Left kidney (tissue), 2 donors: ENCODE data around the gene C19orf73. TPM values are rescaled to one million over a fixed set of nuclear protein-coding genes. Genes with fewer than 3 reads are reported as not detected.
"Not testable (repeated sequence)": the region's sequence is repeated elsewhere in the genome, so short reads cannot be mapped to it uniquely, and the experiment has no call there.

ENCODE experiments used
- DNase-seq: peaks from one replicate; pipeline ENCODE4 v3.0.0-alpha.2; 2013
- polyA plus RNA-seq: library from polyadenylated mRNA; unstranded; fragments of 120-200 nt; gene quantifications from one replicate; pipeline ENCODE4 v1.2.1, GENCODE V29; 2013; ENCODE audit not compliant: insufficient read length

Gene C19orf73
- polyA plus RNA-seq, 1 donor: 0.20 TPM

DNA sequence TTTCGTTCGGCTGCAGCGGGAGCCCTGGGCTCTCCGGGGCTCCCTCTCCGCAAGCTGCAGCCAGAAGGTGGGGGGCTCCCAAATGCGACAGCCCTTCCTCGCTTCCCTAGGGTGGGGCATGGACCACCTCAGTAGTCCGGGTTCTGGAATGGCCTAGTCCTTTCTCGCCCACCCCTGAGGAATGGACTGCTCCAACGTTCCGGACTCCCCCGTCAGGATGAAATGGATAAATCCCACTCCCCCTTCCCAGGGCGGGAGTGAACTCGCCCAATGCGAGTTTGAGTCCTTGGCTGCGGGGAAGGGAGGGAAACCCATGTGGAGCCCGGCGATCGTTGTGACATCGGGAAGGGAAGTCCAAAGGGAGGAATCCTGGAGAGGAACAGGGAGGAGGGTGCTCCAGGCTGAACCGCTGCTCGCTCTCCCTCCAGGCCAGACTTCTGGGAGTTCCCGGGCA, 30.7 kb upstream of the C19orf73 start:
- peak; percentile 89 for DNase-seq

DNA sequence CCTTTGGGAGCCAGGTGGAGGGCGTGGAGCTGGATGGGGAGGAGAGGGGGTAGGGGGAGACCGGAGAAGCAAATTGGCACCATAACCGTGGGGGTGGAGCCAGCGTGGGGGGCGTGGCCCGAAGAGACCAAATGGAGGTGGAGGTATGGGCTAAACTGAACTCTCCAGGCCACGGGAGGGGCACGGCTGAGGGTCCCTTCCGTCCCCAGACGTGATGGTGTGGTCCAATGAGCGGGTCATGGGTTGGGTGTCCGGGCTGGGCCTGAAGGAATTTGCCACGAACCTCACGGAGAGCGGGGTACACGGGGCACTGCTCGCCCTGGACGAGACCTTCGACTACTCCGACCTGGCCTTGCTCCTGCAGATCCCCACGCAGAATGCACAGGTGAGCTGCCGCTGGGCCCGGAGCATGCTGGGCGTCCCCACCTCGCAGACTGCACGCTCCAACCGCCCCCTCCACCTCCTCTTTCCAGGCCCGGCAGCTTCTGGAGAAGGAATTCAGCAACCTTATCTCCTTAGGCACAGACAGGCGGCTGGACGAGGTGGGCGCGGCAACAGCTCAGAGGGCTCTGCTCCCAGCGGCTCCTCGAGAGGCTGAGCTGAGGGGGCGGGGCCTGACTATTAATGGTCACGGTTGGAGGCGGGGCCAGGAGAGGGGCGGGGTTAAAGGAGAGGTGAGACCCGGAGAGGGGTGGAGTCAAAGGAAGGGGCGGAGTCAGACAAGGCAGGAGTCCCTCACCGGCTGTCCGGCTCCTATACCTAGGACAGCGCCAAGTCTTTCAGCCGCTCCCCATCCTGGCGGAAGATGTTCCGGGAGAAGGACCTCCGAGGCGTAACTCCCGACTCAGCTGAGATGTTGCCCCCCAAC, 30.1 kb upstream of the C19orf73 start:
- DNase-seq: peak; percentile 98

DNA sequence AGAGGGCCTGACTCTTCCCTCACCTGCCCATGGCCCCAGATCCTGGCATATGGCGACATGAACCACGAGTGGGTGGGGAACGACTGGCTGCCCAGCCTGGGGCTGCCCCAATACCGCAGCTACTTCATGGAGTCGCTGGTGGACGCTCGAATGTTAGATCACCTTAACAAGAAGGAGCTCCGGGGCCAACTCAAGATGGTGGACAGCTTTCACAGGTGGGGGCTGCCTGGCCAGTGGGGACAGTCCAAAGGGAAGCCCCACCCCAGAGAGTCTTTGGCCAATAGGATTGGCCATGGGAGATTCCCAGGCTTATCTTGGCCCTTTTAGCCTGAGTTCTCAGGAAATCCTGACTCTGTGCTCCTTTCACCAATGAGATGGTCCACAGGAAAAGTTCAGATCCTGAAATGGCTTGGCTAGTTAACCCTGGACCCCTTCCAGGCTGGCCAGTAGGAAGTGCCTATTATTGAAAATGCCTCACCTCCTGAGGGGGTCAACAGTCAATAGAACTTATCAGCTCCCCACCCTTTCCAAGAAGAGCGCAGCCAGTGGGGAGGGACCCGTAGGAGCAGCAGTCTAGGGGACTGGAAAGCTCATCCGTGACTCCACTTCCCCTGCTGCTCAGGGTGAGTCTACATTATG, 29.2 kb upstream of the C19orf73 start:
- DNase-seq: no peak

DNA sequence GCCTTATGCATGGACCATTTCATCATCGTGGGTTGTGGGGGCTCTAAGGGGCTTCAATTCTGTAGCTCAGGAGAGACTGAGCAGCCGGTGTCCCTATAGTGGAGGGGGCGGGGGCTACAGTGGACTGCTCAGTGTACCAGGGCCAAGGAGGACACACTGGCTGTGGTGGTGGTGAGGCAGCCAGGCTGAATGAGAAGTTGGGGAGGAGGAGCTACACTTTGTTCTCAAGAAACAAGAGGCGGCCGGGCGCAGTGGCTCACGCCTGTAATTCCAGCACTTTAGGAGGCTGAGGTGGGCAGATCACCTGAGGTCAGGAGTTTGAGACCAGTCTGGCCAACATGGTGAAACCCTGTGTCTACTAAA, 27.4 kb upstream of the C19orf73 start:
- not testable (repeated sequence) for DNase-seq

DNA sequence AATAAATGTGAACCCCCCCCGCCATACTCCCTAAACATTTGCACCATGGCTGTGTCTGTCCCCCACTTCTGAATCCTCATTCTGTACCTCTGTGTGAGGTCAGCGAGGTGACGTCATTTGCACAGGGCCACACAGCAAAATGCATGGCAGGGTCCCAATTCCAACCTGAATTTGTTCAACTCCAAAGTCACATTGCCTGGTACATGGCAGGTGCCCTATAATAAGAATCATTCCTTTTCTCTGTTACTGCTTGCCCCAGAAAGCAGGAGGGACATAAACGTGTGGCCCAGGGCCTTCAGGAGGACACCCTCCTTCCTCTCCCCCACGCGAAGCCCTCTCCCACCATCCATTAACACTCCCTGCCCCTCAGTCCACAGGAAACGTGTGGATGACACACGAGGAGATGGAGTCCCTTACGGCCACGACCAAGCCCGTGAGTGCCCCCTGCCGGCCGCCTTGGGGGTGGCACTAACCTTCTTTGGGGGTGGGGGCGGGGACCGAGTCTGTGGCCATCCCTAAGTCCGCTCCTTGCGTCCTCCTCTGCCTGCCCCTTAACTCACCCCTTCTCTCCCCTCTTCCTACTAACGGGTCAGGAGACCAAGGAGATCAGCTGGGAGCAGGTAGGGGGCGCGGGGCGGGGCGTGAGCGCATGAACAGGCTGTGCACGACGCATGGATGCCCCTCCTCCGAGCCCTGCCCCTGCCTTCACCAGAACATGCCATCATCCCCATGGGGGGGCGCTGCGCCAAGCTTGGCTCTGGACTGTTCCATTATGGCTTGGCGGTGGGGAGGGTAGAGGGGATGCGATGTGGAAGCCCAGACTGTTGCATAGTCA, 26.8 kb upstream of the C19orf73 start:
- DNase-seq: peak; percentile 77

DNA sequence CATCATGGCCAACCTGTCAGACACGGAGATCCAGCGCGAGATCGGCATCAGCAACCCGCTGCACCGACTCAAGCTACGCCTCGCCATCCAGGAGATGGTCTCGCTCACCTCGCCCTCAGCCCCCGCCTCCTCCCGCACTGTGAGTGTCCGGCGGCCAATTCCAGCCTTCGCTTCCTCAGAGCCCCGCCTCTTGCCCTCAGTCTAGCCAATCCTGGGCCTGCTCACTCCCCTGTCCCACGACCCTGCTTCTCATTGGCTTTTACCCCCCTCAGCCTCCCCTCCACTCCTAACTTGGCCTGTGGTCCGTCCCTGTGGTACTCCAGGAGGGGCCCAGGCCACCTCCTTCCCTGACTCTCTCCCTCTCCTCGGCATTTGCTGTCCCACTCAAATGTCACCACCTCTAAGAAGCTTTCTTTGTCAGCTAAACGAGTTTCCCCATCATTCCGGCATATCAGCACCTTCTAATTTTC, 24.0 kb upstream of the C19orf73 start:
- peak; percentile 94 for DNase-seq

DNA sequence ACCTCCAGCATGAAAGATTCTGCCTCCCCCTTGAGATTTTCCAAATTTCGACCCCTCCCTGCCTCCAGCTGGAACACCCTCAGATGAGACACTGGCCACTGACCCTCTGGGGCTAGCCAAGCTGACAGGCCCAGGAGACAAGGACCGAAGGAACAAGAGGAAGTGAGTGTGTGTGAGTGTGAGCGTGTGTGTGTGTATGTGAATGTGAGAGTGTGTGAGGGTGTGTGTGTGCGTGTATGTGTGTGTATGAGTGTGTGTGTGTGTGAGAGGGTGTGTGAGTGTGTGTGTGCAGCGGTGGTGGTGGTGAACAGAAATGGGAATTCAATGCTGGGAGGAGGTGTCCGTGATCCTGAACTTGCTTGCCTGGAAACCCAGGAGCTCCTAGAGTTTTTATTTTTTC, 22.4 kb upstream of the C19orf73 start:
- no peak for DNase-seq

DNA sequence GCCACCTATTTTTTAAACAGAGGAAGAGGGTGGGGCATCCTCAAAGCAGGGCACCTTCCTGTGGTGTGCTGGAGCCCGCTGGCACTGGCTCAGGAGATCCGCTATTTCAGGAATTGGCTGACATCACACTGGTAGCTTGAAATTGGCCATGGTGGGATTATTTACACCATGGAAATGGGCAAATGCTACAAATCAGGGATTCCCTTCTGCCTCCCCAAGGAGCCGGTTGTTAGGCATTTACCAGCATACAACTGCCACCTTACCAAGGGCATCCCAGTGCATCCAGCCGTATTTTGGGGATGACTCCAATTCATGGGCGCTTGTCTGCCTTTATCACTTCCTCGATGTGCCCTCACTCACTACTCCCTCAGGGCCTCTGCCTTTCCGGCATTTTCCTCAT, 22.0 kb upstream of the C19orf73 start:
- no peak for DNase-seq

DNA sequence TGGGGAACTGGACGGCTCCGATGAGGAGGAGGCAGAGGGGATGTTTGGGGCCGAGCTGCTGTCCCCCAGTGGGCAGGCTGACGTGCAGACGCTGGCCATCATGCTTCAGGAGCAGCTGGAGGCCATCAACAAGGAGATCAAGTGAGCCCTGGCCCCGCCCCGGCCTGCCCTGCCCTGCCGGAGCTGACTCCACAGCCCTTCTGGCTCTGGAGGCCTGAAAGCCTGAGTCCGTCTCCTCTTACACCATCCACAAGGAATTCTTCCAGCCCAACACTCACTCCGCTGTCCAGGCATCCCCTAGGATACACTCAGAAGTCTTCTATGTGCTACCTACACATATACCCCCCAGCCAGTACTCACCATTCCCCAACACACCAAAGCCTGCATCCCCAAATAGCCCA, 17.8 kb upstream of the C19orf73 start:
- DNase-seq: no peak

DNA sequence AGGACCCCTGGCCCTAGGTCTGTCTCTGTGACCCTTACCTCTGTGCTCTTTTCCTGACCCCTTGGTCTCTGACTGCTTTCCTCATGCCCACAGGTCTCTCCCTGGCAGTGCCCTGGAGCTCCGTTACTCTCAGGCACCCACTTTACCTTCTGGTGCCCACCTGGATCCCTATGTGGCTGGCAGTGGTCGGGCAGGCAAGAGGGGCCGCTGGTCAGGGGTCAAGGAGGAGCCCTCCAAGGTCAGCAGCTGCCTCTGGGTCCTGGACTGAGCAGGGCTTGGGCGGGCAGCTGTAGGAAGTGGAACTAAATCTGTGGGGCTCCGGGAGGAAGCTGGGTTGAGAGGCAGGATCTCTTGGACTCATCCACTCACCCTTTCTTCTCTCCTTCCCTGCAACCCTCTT, 16.7 kb upstream of the C19orf73 start:
- no peak for DNase-seq

DNA sequence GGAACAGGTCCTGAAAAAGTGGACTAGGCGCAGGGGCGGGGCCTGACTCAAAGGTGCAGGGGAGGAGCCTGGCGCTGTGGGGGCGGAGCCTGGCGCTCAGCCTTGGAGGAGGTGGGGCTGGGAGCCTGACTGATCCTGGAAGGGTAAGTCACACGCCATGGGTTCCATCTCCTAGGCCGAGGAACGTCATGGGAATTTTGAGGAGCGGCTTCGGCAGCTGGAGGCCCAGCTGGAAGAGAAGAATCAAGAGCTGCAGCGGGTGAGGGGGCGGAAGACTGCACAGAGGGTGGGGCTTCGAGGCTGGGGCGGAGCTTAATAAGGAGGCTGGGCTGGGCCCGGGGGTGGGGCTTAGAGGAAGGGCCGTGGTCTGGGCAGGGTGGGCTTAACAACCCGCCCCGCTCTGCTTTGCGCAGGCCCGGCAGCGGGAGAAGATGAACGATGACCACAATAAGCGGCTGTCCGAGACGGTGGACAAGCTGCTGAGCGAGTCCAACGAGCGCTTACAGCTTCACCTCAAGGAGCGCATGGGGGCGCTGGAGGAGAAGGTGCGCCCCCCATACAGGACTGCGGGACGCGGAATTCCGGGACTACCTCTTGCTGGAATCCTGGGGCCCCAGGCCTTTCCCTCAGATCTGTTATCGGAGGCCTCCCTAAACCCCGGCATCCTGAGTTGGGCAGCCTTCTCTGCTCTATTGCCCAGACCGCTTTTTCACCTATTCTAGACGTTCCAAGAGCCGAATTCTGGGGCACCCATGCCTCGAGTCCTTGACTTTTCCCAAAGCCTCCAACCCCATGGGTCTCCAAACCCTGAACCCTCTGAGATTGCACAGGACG, 14.9 kb upstream of the C19orf73 start:
- peak; percentile 81 for DNase-seq

DNA sequence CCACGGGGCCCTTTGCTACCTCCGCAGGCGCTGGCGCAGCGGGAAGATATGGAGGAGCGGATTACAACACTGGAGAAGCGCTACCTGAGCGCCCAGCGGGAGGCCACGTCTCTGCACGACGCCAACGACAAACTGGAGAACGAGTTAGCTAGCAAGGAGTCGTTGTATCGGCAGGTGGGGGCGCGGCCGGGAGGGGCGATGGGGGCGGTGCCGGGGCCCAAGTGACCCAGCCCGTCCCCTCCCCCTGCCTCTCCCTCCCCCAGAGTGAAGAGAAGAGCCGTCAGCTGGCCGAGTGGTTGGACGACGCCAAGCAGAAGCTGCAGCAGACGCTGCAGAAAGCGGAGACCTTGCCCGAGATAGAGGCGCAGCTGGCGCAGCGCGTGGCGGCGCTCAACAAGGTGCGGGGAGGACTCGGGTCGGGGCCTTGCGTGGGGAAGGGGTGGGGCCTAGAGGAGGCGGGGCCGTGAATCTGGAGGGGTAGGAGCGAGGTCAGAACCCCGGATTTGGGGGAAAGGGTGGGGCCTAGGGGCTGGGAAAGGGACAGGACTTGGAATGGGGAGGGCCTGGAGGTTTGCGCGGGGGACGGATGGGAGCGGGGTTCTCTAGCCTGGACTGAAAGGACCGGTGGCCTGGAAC, 14.1 kb upstream of the C19orf73 start:
- no peak for DNase-seq

DNA sequence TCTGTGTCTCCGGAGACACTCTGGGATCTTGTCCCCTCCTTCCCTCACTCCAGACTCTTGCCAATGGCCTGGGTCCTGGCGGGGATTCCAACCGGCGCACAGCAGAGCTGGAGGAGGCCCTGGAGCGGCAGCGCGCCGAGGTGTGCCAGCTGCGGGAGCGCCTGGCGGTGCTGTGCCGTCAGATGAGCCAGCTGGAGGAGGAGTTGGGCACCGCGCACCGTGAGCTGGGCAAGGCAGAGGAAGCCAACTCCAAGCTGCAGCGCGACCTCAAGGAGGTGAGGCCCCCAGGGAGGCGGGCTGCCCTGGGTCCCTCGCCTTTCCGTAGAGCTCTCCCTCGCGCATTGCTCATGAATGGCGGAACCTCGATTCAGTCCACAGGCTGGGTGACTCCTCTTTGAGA, 11.4 kb upstream of the C19orf73 start:
- no peak for DNase-seq

DNA sequence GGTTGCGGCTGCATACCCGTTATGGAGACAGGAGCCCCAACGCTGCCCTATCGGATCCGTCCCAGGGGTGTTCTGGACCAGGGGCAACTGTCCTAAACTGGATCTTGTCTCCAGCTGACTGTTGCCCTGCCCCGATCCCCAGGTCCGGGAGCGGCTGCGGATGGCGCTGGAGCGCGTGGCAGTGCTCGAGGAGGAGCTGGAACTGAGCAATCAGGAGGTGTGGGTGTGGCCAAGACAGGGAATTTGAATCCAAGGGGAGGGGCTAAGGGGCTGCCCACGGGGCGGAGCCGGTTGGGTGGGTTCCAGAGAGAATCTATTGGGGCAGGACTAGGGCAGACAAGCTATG, 10.3 kb upstream of the C19orf73 start:
- DNase-seq: no peak

DNA sequence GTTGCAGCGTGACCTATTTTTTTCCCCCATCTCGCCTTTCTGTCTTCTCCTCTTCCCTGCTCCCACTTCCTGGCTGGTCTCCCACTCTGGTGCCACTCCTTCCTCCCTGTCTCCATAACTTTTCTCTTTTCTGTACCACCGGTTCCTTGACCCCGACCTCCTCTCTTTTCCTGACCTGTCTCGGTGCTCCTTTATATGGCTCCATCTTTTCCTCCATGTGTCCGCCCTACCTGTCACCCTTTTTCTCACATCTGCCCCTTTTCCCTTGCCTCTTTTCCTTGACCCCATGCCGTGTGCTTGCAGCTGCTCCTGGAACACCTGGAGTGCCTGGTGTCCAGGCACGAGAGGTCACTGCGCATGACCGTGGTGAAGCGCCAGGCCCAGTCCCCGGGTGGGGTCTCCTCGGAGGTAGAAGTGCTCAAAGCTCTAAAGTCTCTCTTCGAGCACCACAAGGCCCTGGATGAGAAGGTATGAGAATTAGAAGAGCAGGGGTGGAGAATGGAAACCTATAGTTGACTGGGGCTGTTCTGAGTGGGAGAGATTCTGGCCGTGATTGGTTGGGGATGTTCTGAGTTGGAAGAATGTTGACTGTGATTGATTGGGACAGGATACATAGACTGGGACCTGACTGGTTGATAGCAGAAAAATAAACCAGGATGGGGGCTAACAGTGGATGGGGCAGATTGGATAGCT, 9.7 kb upstream of the C19orf73 start:
- no peak for DNase-seq

DNA sequence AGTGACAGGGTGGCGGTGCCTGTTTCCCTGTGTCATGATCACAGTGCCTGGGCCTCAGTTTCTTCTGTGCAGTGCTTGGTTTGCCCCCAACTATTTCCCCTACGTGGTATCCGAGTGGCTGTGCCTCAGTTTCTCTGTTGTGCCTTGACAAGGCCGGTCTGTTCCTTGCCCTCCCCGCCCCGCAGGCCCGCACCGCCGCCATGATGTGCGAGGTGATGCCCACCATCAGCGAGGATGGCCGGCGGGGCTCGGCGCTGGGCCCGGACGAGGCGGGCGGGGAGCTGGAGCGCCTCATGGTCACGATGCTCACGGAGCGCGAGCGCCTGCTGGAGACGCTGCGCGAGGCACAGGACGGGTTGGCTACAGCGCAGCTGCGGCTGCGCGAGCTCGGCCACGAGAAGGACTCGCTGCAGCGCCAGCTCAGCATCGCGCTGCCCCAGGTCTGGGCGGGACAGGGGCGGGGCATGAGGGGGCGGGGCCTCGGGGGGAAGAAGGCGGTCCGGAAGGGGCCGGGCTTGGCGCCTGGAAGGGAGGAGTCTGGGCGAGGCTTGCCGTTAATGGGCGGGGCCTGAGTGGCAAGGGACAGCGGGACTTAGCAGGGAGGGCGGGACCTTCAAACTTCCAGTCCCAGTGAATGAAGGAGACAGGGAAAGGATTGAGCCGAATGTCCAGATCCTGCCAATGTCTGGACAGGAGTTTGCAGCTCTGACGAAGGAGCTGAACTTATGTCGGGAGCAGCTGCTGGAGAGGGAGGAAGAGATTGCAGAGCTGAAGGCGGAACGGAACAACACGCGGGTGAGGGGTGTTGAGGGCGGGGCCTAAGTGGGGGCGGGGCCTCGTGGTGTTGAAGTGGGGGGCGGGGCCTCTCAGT, 9.0 kb upstream of the C19orf73 start:
- peak; percentile 95 for DNase-seq

DNA sequence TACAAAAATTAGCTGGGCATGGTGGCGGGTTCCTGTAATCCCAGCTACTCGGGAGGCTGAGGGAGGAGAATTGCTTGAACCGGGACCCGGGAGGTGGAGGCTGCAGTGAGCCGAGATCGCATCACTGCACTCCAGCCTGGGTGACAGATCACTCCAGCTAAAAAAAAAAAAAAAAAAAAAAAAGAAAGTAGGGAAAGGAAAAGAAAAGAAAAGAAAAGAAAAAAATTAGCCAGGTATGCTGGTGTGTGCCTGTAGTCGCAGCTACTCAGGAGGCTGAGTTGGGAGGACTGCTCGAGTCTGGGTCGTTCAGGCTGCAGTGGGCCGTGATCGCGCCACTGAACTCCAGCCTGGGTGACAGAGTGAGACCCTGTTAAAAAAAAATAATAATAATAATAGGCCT, 8.3 kb upstream of the C19orf73 start:
- not testable (repeated sequence) for DNase-seq

DNA sequence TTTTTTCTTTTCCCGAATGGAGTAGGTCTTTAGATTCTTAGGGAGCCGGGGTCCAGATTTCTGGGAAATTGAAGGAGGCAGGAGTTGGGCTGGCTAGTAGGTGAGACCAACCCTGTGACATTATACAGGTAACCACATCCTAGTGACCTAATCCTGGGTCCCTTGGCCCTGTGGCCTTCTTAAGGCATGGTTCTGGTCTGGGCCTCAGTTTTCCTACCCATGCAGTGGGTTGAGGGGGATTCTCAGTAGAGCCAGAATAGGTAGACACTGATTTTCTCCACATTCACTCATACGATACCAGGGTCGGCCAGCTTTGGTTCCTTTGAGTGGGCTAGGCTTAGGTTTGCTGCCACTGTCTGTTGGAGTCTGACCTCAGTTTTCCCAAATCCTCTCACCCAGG, 7.6 kb upstream of the C19orf73 start:
- DNase-seq: no peak

DNA sequence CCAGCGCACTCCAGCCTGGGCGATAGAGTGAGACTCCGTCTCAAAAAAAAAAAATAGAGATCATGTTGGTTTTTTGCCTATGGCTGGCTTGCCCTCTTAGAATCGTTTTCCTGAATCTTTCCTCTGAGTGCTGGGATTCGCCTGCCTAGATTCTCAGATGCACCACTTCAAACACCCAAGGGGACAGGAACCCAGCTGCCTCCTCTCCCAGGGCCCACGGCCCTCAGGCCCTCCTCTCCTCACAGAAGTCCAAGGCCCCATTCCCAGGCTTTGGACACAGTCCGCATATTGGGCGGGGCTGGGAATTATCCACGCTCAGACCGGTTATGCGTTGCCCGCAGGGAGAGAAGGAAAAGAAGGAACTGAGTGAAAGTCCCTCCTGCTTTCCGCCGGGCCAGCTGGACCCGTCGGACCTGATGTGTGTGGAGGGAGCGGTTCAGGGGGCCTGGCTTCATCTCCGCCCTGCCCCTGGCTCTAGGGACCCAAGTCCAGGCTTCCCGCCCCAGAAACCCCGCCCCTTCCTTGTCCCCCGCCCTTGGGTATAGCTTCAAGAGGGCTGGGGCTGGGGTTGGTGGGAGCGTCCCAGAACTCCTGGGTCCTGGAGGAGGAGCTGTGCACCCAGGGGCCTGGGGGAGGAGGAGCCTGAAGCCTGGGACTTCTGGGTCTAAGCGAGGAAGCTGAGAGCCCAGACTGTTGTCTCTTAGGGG, 6.2 kb upstream of the C19orf73 start:
- no peak for DNase-seq
